HG03378 (cell line): ENCODE data around the gene FHIP1A.

ENCODE experiments used
- ATAC-seq: cut with Tn5 transposase; IDR thresholded peaks from one replicate; pipeline ENCODE4 v1.9.1; 2021; ENCODE audit warnings: mild to moderate bottlenecking, moderate library complexity; ENCODE audit not compliant: unreplicated experiment

FHIP1A gene

GRCh38 chr4:151417766-151418376 lies 8.9 kb downstream of the FHIP1A start:
- ATAC-seq, result no peak

- ATAC-seq, result no peak
Observed at GRCh38 chr4:151418385-151418784, 9.4 kb downstream of the FHIP1A start.

GRCh38 chr4:151418856-151419255 lies 9.9 kb downstream of the FHIP1A start:
- ATAC-seq, result no peak

DNA sequence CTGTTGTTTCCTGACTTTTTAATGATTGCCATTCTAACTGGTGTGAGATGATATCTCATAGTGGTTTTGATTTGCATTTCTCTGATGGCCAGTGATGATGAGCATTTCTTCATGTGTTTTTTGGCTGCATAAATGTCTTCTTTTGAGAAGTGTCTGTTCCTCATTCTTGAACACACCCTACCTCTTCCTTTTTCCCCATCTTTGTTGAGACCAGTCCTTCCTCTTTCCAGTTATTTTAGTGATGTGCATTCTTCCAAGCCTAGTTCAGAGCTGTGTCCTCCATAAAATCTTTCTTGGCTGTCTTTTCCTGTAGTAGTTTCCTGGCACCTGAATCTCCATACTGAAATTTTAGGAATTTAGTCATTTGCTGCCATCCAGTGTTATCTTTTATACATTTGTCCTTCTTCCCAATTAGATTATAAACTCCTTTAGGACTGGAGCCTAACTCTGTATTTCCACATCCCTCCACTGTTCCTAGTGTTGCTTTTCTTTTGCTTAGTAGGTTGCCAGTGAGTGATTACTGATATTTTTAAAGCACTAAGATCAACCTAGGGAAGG lies 11.4 kb downstream of the FHIP1A start:
- no peak for ATAC-seq

GRCh38 chr4:151422854-151423253 lies 13.9 kb downstream of the FHIP1A start:
- ATAC-seq, result no peak

DNA sequence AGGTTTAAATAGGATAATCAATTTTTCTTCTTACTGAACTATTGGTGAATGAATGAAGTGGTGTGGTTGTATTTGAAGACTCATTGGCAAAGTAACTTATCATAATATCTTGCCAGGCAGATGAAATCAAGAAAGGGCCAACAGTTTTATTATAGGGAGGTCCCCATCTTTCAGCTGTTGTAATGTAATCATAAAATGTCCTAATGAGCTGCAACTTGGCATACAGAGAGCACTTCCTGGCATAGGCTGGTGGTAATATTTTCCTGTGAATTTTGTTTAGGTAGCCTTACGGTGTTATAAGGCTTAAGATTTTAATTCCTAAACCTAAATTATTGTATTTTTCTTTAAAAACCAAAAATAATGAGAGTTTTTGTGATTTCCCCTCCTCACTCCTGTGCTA lies 17.5 kb downstream of the FHIP1A start:
- no peak for ATAC-seq

DNA sequence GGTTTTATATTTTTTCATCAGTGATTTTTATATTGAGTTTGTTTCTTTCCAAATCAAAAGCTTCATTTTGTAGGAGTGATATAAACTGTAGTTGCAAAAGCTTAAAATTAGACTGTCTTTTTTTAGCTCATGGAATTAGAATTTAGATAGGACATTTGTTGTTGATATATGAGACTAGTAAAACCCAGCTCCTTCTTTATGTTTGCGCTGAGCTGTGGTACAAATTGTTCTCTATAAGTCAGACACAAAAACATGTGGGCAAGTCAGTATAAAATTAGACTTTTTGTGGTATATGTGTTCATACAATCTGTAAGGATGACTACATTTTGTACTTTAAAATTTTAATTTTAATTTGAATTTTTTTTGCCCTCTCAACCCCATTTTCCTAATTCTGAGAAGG lies 18.3 kb downstream of the FHIP1A start:
- ATAC-seq, result no peak

DNA sequence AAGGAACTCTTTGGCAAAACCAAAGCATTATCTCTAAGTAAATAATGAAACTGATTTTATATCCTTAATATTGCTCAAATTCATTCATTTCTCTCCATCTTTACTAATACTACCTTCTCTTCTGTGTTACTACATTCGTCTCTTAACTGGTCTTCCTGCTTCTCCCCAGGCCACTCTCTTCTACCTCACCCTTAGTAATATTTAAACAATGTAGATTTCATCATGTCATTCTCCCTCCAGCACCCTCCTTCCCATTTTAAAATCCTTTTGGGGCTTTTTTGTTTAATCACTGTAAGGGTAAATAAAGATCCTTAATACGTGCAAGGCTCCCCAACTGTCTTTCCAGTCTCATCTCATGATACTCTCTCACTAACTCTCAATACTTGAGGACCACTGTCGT lies 19.4 kb downstream of the FHIP1A start:
- no peak for ATAC-seq

GRCh38 chr4:151429957-151430570 lies 21.1 kb downstream of the FHIP1A start:
- ATAC-seq, result peak; percentile 63

GRCh38 chr4:151430740-151431457 lies 21.9 kb downstream of the FHIP1A start:
- no peak for ATAC-seq

DNA sequence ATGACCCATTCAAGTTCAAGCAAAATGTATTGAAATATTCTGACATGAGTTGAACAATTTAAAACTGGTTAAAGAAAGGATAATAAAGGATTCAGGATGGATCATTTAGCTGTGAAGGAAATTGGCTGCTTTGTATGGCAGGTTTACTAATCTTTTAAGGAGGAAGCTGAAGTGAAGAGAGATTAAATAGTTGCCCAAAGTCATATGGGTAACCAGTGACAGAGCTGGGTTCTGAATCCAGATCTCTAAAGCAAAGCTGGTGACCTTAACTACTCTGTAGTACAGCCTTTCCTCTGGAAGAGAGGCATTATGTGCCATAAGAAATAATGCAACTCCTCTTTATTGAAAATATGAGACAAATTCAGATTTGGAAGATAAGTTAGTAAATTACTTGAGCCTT lies 22.8 kb downstream of the FHIP1A start:
- ATAC-seq, result no peak

DNA sequence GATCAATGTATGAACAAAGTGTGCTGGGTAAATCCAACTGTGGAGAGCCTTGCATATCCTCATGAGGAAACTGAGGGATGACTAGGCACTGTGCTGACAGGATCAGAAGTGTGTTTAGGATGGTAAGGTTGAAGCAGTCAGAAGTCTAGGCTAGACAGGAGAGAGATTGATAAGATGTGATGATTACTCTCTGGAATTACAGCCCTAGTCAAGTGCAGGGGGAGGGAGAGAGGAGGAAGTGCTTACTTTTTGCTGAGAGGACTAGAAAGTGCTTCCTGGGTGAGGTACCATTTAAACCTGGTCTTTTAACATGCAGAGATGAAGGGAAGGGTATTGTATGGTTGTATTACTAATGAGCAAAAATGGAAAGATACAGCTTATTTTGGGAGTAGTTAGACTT lies 23.7 kb downstream of the FHIP1A start:
- no peak for ATAC-seq

DNA sequence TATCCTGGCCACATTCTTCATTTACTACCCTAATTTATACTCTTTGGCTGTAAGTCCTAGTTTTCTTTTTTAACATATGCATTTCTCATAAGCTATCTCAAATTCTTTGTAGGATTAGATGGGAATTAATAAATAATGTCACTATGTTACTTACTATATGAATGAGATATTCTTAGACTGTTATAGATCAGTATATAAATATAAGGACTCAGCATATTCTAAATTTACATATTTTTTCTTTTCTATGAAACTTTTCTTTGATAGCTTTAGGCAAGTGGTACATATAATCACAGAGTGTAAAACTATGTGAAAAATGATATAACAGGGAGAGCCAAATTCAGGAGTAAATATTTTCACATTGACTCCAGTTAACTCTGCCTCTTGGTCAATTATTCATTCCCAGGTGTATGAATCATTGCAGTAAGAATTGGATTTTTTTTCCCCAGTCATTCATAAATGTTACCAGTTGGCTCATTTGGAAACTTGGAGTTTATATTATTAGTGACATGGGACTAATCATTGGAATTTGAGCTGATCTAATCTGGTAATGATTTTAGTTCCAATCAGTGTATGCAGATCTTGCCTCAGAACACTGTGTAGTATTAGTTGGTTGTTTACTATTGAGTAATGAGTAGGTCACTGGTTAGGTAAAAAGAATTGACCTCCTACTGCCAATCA lies 25.3 kb downstream of the FHIP1A start:
- no peak for ATAC-seq

- ATAC-seq, result no peak
Observed at GRCh38 chr4:151436093-151436518, 27.1 kb downstream of the FHIP1A start.

GRCh38 chr4:151437505-151437904 lies 28.5 kb downstream of the FHIP1A start:
- ATAC-seq, result no peak

GRCh38 chr4:151438154-151438553 lies 29.2 kb downstream of the FHIP1A start:
- no peak for ATAC-seq

GRCh38 chr4:151439320-151439719 lies 30.3 kb downstream of the FHIP1A start:
- no peak for ATAC-seq

- no peak for ATAC-seq
Observed at GRCh38 chr4:151442002-151442401, 33.0 kb downstream of the FHIP1A start.

- no peak for ATAC-seq
Observed at GRCh38 chr4:151443247-151443646, 34.3 kb downstream of the FHIP1A start.

- no peak for ATAC-seq
Observed at GRCh38 chr4:151443752-151444151, 34.8 kb downstream of the FHIP1A start.

DNA sequence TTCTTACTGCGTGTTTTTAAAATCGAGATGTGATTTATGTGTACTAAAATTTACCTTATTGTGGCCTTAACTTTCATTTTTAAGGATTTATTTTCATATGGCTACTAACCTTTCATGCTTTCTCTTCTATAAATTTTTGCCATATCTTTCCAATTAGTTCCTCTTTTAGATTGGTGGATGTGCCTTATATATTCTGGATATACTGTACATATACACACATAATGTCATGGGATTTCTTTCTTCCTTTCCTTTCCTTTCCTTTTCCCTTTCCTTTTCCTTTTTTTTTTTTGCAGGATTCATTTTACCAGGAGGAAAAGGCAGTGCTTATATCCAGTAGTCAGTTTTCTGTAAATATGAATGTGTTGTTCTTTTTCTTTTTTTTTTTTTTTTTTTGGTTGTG lies 37.2 kb downstream of the FHIP1A start:
- no peak for ATAC-seq
